OCI-LY7 (cell line): ENCODE measurements around the gene RIMBP2. TPM values are rescaled to one million over a fixed set of nuclear protein-coding genes. Genes with fewer than 3 reads are reported as not detected.

Experiments used
- BruUV-seq: library from RNA; stranded (reverse); fragments of 400-500 nt; replicated peaks from 2 replicates; lab custom pipeline; 2021; lab: Mats Ljungman, UMichigan
- CTCF ChIA-PET: fragments of 300-600 bp; sonication (Branson Sonifier 250); formaldehyde crosslinking; loops from one replicate; lab custom pipeline; 2022; ENCODE audit warnings: antibody characterized with exemption; ENCODE audit not compliant: unreplicated experiment; lab: Charles Lee
- POLR2A ChIA-PET: fragments of 300-600 bp; sonication (Branson Sonifier 250); formaldehyde crosslinking; loops from one replicate; lab custom pipeline; 2022; ENCODE audit warnings: antibody characterized with exemption; lab: Charles Lee
- DNase-seq: peaks from one replicate; pipeline ENCODE4 v3.0.0-alpha.2; 2015; ENCODE audit warnings: low spot score
- H2AFZ ChIP-seq: fragments of 200-600 bp; sonication (generic), shearing (Covaris generic); 2 replicates; pipeline ENCODE4 v1.6.1; 2014; ENCODE audit warnings: mild to moderate bottlenecking, antibody characterized with exemption, low read length, moderate library complexity
- H3K27ac ChIP-seq: fragments of 200-600 bp; sonication (generic); 2 replicates; pipeline ENCODE4 v1.5.1; 2014; ENCODE audit warnings: mixed run types, low read depth, mild to moderate bottlenecking, moderate library complexity, low read length, inconsistent platforms; ENCODE audit not compliant: poor library complexity, severe bottlenecking
- H3K36me3 ChIP-seq: fragments of 200-600 bp; sonication (generic); 2 replicates; pipeline ENCODE4 v1.6.1; 2014; ENCODE audit warnings: mild to moderate bottlenecking, antibody characterized with exemption, low read length, moderate library complexity, mixed read lengths; ENCODE audit not compliant: insufficient read depth
- H3K4me1 ChIP-seq: fragments of 200-600 bp; sonication (generic); 2 replicates; pipeline ENCODE4 v1.5.1; 2014; ENCODE audit warnings: mild to moderate bottlenecking, low read length; ENCODE audit not compliant: insufficient read depth, poor library complexity, severe bottlenecking
- H3K4me2 ChIP-seq: fragments of 200-600 bp; sonication (generic); 2 replicates; pipeline ENCODE4 v1.6.1; 2014; ENCODE audit warnings: mild to moderate bottlenecking, low read length
- H3K4me3 ChIP-seq: fragments of 200-600 bp; sonication (generic); 2 replicates; pipeline ENCODE4 v1.5.1; 2014; ENCODE audit warnings: mild to moderate bottlenecking, low read depth, low read length; ENCODE audit not compliant: poor library complexity, severe bottlenecking
- H3K79me2 ChIP-seq: fragments of 200-600 bp; sonication (generic); 2 replicates; pipeline ENCODE4 v1.6.1; 2016; ENCODE audit warnings: low read depth, mild to moderate bottlenecking, low read length, moderate library complexity, mixed read lengths; ENCODE audit not compliant: insufficient read depth
- H3K9me2 ChIP-seq: fragments of 200-600 bp; sonication (generic); 2 replicates; pipeline ENCODE4 v1.6.1; 2016; ENCODE audit warnings: mild to moderate bottlenecking, low read length, mixed read lengths; ENCODE audit not compliant: insufficient read depth
- H3K9me3 ChIP-seq: fragments of 200-600 bp; sonication (generic); 2 replicates; pipeline ENCODE4 v1.6.1; 2014; ENCODE audit warnings: mild to moderate bottlenecking, mixed run types, low read length, mixed read lengths
- H4K20me1 ChIP-seq: fragments of 200-600 bp; sonication (generic); 2 replicates; pipeline ENCODE4 v1.6.1; 2014; ENCODE audit warnings: mild to moderate bottlenecking, antibody characterized with exemption, low read length, moderate library complexity, mixed read lengths; ENCODE audit not compliant: insufficient read depth
- EZH2phosphoT487 ChIP-seq: fragments of 200-600 bp; sonication (generic); IDR thresholded peaks from 2 replicates; pipeline ENCODE4 v1.6.1; 2018; ENCODE audit warnings: low read depth, borderline replicate concordance, mild to moderate bottlenecking, mixed run types, antibody characterized with exemption, low read length, moderate library complexity, mixed read lengths
- intact Hi-C: fragments of 100-400 bp; cut with micrococcal nuclease; formaldehyde crosslinking; loops from one replicate; pipeline ENCODE4 v1.10.0; 2022; ENCODE audit not compliant: unreplicated experiment
- total RNA-seq, 2 experiments: library from RNA; depleted of rRNA in 1 of 2; stranded (reverse); fragments of >200 nt in 1 of 2; shearing (Covaris generic) in 1 of 2; gene quantifications; 2 replicates each; pipeline ENCODE4 v1.2.3, GENCODE V29; 2014 to 2022
- TF ChIP-seq, protein P1 (sequence below): fragments of 200-600 bp; sonication (generic); conservative IDR thresholded peaks from 2 replicates; pipeline ENCODE4 v1.5.1; 2014; ENCODE audit warnings: mild to moderate bottlenecking, antibody characterized with exemption, low read length, moderate library complexity, mixed read lengths

Gene RIMBP2
- total RNA-seq, 2 experiments from 2014 or later, result not detected

DNA sequence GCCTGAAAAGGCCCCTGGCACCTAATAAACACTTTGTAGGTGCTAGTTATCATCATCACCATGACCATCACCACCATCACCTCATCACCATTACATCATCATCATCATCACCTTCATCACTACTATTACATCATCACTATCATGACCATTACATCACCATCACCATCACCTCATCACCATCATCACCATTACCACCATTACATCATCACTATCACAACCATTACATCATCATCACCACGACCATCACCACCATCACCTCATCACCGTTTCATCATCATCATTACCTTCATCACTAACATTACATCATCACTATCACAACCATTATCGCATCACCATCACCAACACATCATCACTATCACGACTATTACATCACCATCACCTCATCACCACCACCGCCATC is 132.8 kb downstream of the RIMBP2 start:
- intact Hi-C loops, result no loop called here
- BruUV-seq, result no TSS peak
- H4K20me1 ChIP-seq, result no peaks in the 10 kb centered on the region

DNA sequence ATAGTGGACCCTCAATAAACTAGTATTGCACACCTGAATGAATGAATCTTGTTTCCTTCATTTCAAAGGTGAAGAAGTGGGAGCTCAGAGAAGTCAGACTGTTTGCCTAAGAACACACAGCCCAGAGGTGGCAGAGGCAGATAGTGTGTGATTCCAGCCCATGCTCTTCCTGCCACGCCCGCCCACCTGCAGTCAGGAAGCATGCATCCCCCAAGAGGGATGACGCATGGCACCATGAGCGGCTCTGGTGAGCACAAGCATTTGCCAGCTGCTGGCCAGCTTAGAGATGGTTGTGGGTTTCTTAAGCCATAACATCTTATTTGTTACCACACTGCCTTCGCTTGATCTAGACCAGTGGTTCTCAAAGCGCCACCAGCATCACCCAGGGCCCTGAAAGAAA is 133.8 kb downstream of the RIMBP2 start:
- Histone ChIP-seq H3K9me2 (no peaks in the 10 kb centered on the region), H3K9me3 (no peaks in the 10 kb centered on the region), H4K20me1 (no peaks in the 10 kb centered on the region), H3K27ac (no peak overlapping the region), H3K36me3 (no peaks in the 10 kb centered on the region), H3K4me1 (no peaks in the 10 kb centered on the region), H3K4me2 (no peak overlapping the region), H2AFZ (no peak overlapping the region), H3K4me3 (no peak overlapping the region), H3K79me2 (no peaks in the 10 kb centered on the region)
- CTCF ChIA-PET, result no interaction called here
- intact Hi-C loops, result no loop called here
- no TSS peak for BruUV-seq
- POLR2A ChIA-PET, result no interaction called here
- DNase-seq, result no peak
- TF ChIP-seq EZH2phosphoT487, result no peak
- TF ChIP-seq, protein P1, sequence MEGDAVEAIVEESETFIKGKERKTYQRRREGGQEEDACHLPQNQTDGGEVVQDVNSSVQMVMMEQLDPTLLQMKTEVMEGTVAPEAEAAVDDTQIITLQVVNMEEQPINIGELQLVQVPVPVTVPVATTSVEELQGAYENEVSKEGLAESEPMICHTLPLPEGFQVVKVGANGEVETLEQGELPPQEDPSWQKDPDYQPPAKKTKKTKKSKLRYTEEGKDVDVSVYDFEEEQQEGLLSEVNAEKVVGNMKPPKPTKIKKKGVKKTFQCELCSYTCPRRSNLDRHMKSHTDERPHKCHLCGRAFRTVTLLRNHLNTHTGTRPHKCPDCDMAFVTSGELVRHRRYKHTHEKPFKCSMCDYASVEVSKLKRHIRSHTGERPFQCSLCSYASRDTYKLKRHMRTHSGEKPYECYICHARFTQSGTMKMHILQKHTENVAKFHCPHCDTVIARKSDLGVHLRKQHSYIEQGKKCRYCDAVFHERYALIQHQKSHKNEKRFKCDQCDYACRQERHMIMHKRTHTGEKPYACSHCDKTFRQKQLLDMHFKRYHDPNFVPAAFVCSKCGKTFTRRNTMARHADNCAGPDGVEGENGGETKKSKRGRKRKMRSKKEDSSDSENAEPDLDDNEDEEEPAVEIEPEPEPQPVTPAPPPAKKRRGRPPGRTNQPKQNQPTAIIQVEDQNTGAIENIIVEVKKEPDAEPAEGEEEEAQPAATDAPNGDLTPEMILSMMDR, result no peak

More for the DNA sequence above, 132.8 kb downstream of the RIMBP2 start:
- TF ChIP-seq EZH2phosphoT487, result no peak
- TF ChIP-seq, protein P1, result no peak
- no peak overlapping the region for H3K4me3 ChIP-seq
- no peaks in the 10 kb centered on the region for H3K4me1 ChIP-seq
- H3K27ac ChIP-seq, result no peak overlapping the region
- ChIA-PET CTCF (no interaction called here), POLR2A (no interaction called here)
- no peaks in the 10 kb centered on the region for H3K36me3 ChIP-seq
- DNase-seq, result no peak
- H3K4me2 ChIP-seq, result no peak overlapping the region
- no peak overlapping the region for H2AFZ ChIP-seq
- no peaks in the 10 kb centered on the region for H3K79me2 ChIP-seq
- H3K9me2 ChIP-seq, result no peaks in the 10 kb centered on the region
- no peaks in the 10 kb centered on the region for H3K9me3 ChIP-seq

DNA sequence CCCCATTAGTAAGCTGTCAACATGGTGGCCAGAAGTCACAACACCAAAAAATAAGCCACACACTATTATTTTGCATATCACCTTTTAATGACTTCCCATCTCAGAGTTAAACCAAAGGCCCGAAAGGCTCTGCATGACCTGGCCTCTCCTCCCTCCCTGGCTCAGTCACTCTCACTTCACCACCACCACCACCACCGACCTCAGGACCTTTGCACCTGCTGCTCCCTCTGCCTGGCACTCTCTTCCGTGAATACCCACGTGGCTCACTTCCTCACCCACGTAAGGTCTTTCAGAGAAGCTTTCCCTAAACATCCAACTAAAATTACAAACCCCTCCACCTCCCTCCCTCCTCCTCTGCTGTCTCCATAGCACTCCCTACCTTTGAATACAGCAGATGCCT is 134.3 kb downstream of the RIMBP2 start:
- no peak for DNase-seq
- Histone ChIP-seq H3K4me2 (no peak overlapping the region), H3K79me2 (no peaks in the 10 kb centered on the region), H3K4me3 (no peak overlapping the region), H4K20me1 (no peaks in the 10 kb centered on the region), H3K27ac (no peak overlapping the region), H3K4me1 (no peaks in the 10 kb centered on the region), H3K9me2 (no peaks in the 10 kb centered on the region), H3K9me3 (no peaks in the 10 kb centered on the region), H2AFZ (no peak overlapping the region), H3K36me3 (no peaks in the 10 kb centered on the region)
- BruUV-seq, result no TSS peak
- no peak for TF ChIP-seq EZH2phosphoT487
- TF ChIP-seq, protein P1, result no peak
- ChIA-PET POLR2A (no interaction called here), CTCF (no interaction called here)
- intact Hi-C loops, result no loop called here
